ENCODE results near the gene XPOT. TPM values are rescaled to one million over a fixed set of nuclear protein-coding genes. Genes with fewer than 3 reads are reported as not detected.

The XPOT gene
- total and polyA plus RNA-seq, 8 donors: 47.5 to 98.2 (median 54.9) TPM

DNA sequence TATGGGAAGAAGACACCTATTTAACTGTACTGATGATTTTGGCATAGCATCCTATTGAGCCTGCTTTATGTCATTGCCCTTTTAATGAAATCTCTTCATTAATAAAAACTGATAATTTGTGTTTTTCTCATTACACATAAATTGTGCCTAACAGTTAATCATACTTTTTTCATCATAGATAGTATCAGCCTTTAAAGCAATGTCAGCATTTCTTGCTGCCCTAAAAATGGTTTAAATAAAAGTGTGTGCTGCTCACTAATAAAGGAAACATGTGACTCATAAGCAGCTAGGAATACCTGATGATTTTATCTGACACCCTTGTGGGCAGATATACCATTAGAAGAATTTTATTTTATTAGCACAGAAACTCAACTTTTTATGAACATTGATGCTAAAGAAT lies 74.5 kb downstream of the XPOT start:
- no peaks in the 10 kb centered on the region for H3K4me1 ChIP-seq
- no peak overlapping the region for H3K4me3 ChIP-seq
- TF ChIP-seq, protein P1, sequence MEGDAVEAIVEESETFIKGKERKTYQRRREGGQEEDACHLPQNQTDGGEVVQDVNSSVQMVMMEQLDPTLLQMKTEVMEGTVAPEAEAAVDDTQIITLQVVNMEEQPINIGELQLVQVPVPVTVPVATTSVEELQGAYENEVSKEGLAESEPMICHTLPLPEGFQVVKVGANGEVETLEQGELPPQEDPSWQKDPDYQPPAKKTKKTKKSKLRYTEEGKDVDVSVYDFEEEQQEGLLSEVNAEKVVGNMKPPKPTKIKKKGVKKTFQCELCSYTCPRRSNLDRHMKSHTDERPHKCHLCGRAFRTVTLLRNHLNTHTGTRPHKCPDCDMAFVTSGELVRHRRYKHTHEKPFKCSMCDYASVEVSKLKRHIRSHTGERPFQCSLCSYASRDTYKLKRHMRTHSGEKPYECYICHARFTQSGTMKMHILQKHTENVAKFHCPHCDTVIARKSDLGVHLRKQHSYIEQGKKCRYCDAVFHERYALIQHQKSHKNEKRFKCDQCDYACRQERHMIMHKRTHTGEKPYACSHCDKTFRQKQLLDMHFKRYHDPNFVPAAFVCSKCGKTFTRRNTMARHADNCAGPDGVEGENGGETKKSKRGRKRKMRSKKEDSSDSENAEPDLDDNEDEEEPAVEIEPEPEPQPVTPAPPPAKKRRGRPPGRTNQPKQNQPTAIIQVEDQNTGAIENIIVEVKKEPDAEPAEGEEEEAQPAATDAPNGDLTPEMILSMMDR (IDR thresholded peaks at IDR 0.05): no peak
- no peak for ATAC-seq
- no peak for DNase-seq
- no peaks in the 10 kb centered on the region for H3K27me3 ChIP-seq
- H3K9me3 ChIP-seq: peaks cover 0 to 16% of the 10 kb centered on the region in 2 donors
- peaks cover 0 to 85% of the 10 kb centered on the region in 2 donors for H3K36me3 ChIP-seq
- H3K27ac ChIP-seq: no peak overlapping the region
- intact Hi-C loops (cut with DNase I): no loop called here

DNA sequence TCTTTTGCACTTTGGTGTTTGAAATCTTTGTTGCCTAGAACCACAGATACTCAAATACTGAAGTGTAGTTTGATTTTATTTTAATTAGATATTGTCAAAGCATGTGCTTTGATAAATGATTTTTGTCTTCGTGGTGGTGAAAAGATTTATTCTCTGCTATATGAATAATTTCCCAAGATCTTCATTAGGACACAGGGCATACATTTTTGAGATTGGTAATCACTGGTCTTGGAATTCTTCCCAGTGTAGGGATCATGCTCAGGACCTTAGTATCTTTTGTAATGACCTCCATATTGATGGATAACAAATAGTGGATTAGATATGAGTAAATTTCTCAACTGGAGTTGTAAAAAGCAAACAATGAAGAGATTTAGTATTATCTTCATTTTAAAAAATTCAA lies 76.0 kb downstream of the XPOT start:
- Histone ChIP-seq H3K4me1 (no peaks in the 10 kb centered on the region), H3K27ac (no peak overlapping the region), H3K27me3 (no peaks in the 10 kb centered on the region), H3K9me3 (peaks cover 0 to 16% of the 10 kb centered on the region in 2 donors), H3K4me3 (no peak overlapping the region), H3K36me3 (peaks cover 0 to 81% of the 10 kb centered on the region in 2 donors)
- ATAC-seq (no peak), DNase-seq (no peak)
- intact Hi-C loops (cut with DNase I): loop anchor here in 1 of 2 donors (10.0 kb wide), 1 partner anchor 45 kb away; no protein-coding TSS in a partner anchor
- TF ChIP-seq, protein P1 (IDR thresholded peaks at IDR 0.05): no peak

DNA sequence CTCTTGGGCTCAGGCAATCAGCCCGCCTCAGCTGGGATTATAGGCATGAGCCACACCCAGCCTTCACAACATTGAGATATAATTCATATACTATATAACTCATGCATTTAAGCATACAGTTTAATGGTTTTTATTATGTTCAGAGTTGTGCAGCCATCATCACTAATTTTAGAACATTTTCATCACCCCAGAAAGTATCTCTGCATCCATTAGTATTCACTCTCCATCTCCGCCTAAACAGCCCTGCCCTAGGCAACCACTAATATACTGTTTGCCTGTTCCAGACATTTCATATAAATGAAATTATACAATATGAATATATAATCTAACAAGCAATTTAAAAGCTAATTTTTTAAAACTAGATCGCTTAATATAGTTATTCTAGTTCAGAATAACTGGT lies 82.5 kb downstream of the XPOT start:
- intact Hi-C loops (cut with DNase I): loop anchor here in 1 of 2 donors (10.0 kb wide), 1 partner anchor 52 kb away; no protein-coding TSS in a partner anchor
- H3K9me3 ChIP-seq: no peaks in the 10 kb centered on the region
- no peaks in the 10 kb centered on the region for H3K4me1 ChIP-seq
- TF ChIP-seq, protein P1 (IDR thresholded peaks at IDR 0.05): no peak
- ATAC-seq (no peak), DNase-seq (no peak)
- H3K27ac ChIP-seq: no peak overlapping the region
- peaks cover 0 to 94% of the 10 kb centered on the region in 2 donors for H3K36me3 ChIP-seq
- no peaks in the 10 kb centered on the region for H3K27me3 ChIP-seq
- no peak overlapping the region for H3K4me3 ChIP-seq

DNA sequence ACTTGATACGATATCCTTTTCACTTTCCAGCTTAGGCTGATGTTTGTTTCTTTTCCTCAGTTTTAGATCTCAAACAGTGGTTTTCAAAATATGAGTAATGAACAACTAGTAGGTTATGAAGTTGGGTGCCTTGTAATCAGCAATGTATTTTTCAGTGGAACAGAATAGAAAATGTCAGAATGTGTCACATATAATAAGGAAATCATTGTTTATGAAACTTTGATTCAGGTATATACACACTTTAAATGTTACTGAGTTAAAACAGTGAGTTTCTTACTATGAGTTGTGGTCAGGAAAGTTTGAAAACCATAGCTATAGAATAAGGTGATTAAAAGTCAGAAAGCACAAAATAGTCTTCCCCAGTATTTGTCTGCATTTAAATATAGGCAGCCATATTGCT lies 87.5 kb downstream of the XPOT start:
- TF ChIP-seq, protein P1 (IDR thresholded peaks at IDR 0.05): no peak
- ATAC-seq (no peak), DNase-seq (no peak)
- no peak overlapping the region for H3K4me3 ChIP-seq
- intact Hi-C loops (cut with DNase I): no loop called here
- peaks cover 5 to 97% of the 10 kb centered on the region in 2 donors for H3K36me3 ChIP-seq
- no peaks in the 10 kb centered on the region for H3K9me3 ChIP-seq
- H3K4me1 ChIP-seq: no peaks in the 10 kb centered on the region
- no peak overlapping the region for H3K27ac ChIP-seq
- H3K27me3 ChIP-seq: no peaks in the 10 kb centered on the region

DNA sequence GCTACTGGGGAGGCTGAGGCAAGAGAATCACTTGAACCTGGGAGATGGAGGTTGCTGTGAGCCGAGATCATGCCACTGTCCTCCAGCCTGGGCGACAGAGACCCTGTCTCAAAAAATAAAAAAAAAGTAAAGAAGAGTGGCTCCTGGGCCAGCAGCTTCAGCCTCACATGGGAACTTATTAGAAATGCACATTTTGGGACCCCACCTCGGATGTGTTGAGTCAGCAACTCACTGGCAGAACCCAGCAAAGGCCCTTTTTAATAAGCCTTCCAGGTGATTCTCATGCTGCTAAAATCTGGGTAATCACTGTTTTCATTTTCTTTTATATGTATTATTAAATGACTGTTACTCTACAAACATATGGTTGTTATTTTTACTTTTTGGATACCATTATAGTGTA lies 89.3 kb downstream of the XPOT start:
- intact Hi-C loops (cut with DNase I): no loop called here
- ATAC-seq (no peak), DNase-seq (no peak)
- no peaks in the 10 kb centered on the region for H3K27me3 ChIP-seq
- peaks cover 8 to 96% of the 10 kb centered on the region in 2 donors for H3K36me3 ChIP-seq
- H3K4me3 ChIP-seq: no peak overlapping the region
- no peak overlapping the region for H3K27ac ChIP-seq
- no peaks in the 10 kb centered on the region for H3K9me3 ChIP-seq
- TF ChIP-seq, protein P1 (IDR thresholded peaks at IDR 0.05): no peak
- H3K4me1 ChIP-seq: no peaks in the 10 kb centered on the region

Measured in left lung (tissue), 10 donors.